Amygdala (tissue), 56 donors: ENCODE results near the gene TBC1D22A.
"Not testable (repeated sequence)": the region's sequence is repeated elsewhere in the genome, so short reads cannot be mapped to it uniquely, and the experiment has no call there.

Source experiments
- DNase-seq, 56 donors: peaks; one replicate each; lab custom pipeline; 2025; lab: John Stamatoyannopoulos, UW

The TBC1D22A gene

GRCh38 chr22:47133061-47133969, 370.9 kb downstream of the TBC1D22A start:
- no peak for DNase-seq

DNA sequence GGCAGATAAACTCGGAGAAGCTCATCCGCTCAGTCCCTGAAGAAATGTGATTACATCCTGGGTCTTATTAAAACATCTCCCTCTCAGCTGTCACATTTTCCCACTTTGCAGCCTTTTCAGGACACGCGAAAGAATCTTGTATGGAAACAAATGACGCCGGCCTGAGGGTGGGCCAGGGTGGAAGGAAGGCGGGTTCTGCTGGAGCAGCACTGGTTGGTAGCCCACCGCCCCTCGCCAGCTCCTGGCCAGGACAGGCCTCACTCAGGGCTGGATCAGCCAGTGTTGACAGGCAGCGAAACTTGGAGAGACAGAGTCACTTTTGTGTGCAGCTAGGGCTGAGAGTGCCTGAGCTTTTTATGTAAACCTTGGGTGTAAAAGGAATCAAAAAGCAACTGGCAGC, 371.8 kb downstream of the TBC1D22A start:
- no peak for DNase-seq

GRCh38 chr22:47135338-47135737, 372.9 kb downstream of the TBC1D22A start:
- no peak for DNase-seq

GRCh38 chr22:47136050-47136449, 373.6 kb downstream of the TBC1D22A start:
- no peak for DNase-seq

DNA sequence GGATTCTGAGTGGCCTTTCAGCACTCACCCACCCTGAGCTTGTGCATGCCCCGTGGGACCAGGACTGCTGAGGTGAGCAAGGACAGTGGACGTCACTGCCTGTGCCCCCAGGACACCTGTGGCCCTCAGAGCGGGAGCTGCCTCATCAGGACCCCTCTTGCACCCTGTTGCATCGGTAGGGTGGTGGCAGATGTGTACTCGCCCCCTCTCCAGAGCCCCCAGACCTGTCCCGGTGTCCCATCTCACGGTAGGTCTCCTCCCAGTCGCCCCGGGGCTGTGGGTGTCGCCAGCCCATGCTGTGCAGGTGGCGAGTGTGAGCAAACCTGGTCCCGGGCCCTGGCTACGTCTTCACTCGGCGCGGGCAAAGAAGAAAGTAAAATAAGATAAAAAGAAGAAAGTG, 374.2 kb downstream of the TBC1D22A start:
- DNase-seq, result no peak

DNA sequence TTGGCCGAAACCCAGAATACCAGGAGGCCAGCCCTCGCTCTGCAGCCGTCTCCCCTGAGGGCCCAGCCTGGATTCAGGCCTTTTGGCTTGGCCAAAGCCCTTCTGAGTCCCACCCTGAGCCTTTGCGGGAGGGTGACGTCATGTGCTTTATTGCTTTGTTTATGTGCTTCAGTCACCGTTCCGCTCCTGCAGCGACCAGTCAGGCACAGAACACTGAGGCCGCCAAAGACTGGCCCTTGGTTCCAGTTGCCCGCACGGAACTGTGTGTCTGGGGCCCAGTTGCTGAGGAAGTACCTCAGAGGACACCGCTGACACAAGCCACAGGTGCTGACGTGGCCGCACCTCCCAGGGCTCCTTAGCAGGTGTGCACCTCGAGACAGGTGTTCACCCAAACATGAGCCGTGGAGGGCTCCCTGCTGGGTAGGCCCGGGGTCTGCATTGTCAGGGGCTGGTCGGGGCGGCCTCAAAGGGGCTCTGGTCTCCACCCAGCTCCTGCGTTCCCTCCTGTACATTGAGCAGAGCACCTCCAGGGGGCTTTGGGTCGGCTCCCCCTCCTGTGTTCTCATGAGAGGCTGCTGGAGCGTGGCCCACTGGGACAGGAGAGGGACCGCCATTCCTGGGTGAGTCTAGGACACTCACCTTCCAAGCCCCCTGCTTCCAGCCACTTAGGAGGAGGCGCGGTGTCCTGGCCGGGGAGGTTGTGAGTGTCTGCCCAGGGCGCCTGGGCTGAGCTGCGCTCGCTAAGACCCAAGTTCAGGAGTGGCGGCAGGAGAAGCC, 376.8 kb downstream of the TBC1D22A start:
- DNase-seq, result no peak

GRCh38 chr22:47139790-47140119, 377.3 kb downstream of the TBC1D22A start:
- DNase-seq, result no peak

DNA sequence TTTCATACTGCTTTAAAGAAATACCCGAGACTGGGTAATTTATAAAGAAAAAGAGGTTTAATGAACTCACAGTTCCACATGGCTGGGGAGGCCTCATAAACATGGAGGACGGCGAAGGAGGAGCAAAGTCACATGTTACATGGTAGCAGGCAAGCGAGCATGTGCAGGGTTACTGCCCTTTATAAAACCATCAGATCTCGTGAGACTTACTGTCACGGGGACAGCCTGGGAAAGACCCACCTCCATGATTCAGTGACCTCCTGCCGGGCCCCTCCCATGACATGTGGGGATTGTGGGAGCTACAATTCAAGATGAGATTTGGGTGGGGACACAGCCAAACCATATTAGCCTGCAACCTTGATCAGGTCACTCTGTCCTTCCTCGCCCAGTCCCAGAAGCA, 378.5 kb downstream of the TBC1D22A start:
- not testable (repeated sequence) for DNase-seq

GRCh38 chr22:47142427-47143046, 380.1 kb downstream of the TBC1D22A start:
- no peak for DNase-seq

GRCh38 chr22:47143249-47143938, 380.9 kb downstream of the TBC1D22A start:
- DNase-seq, result no peak

- no peak for DNase-seq
Observed at GRCh38 chr22:47144076-47144765, 381.8 kb downstream of the TBC1D22A start.

- no peak for DNase-seq
Observed at GRCh38 chr22:47144791-47145425, 382.5 kb downstream of the TBC1D22A start.

DNA sequence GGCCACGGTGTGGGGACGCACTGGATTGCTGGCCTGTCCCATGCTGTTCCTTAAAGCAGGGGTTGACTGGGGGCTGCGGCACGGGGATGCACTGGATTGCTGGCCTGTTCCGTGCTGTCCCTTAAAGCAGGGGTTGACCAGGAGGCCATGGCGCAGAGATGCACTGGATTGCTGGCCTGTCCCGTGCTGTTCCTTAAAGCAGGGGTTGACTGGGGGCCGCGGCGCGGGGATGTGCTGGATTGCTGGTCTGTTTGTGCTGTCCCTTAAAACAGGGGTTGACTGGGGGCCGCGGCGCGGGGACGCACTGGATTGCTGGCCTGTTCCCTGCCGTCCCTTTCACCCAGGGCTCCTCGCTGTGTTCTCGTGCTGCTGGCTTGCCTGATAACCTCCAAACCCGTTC, 383.4 kb downstream of the TBC1D22A start:
- no peak for DNase-seq

GRCh38 chr22:47146391-47146790, 383.9 kb downstream of the TBC1D22A start:
- DNase-seq, result no peak

DNA sequence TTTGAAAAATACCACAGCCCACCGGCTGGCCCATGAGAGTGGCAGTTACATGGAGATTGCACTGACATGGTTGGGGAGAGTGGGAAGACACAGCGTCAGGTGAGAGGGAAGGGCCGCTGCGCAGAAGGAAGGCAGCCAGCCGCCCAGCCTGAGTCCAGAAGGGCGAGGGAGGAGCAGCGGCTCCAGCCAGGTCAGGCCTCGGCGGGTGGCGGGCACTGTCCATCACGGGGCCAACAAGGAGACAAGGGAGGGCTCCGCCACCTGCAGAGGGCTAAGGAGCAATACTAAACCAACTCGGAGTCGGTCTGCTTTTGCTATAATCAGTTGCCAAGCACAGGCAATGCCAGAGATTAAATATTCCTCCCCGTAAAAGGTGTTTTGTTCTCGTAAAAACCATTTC, 384.5 kb downstream of the TBC1D22A start:
- no peak for DNase-seq

GRCh38 chr22:47147572-47147971, 385.1 kb downstream of the TBC1D22A start:
- DNase-seq, result no peak

- DNase-seq, result no peak
Observed at GRCh38 chr22:47148510-47148909, 386.1 kb downstream of the TBC1D22A start.

GRCh38 chr22:47148956-47149728, 386.7 kb downstream of the TBC1D22A start:
- DNase-seq, result peak in 4 of 56 donors; percentile 5 to 66 (median 28)

DNA sequence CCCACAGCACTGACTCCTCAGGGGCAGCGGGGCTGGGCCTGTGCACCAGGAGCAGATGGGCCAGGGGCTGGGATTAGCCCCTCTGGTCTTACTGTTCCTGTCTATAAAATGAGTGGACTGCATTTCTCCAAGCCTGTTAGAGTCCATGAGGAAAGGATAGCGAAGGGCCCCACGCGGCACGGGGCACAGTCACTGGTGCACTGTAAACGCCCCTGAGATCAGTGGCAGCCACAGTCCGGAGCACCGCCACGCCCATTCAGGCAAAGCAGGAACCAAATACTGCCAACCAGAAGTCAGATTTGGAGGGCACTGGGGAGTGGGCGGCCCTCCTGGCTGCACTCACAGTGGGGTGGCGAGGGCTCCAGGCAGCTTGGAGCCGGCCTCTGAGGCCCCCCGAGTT, 387.5 kb downstream of the TBC1D22A start:
- no peak for DNase-seq
